ENCODE data around the gene LRP1B. TPM values are rescaled to one million over a fixed set of nuclear protein-coding genes. Genes with fewer than 3 reads are reported as not detected.

LRP1B gene
- total RNA-seq, 2 donors from 2014 or later, result 0.79 to 1.8 TPM

DNA sequence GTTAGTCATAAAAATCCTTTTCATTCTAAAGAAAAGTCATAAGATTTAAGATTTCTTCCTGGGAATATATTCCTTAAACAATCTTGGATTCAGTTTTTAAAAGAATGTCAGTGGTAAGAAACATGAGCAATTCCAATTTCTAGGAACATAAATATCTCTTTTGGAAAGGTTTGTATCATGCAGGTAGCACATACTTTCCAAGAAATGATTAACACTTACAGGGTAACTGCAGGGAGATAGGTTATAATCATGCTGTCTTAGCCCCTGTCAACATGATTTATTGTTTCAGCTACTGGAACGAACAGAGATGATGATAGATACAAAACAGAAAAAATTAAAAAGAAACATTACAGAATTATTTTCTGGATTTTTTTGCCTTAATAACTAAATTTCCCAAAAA, 1537.7 kb downstream of the LRP1B start:
- Mint-ChIP-seq H3K27me3 (ENCODE audit: insufficient read depth) (no peaks in the 10 kb centered on the region), H3K27ac (no peak overlapping the region), H3K4me3 (no peak overlapping the region), H3K9me3 (no peaks in the 10 kb centered on the region), H3K36me3 (ENCODE audit: low read depth) (no peaks in the 10 kb centered on the region), H3K4me1 (no peaks in the 10 kb centered on the region)
- TF ChIP-seq, protein P1, sequence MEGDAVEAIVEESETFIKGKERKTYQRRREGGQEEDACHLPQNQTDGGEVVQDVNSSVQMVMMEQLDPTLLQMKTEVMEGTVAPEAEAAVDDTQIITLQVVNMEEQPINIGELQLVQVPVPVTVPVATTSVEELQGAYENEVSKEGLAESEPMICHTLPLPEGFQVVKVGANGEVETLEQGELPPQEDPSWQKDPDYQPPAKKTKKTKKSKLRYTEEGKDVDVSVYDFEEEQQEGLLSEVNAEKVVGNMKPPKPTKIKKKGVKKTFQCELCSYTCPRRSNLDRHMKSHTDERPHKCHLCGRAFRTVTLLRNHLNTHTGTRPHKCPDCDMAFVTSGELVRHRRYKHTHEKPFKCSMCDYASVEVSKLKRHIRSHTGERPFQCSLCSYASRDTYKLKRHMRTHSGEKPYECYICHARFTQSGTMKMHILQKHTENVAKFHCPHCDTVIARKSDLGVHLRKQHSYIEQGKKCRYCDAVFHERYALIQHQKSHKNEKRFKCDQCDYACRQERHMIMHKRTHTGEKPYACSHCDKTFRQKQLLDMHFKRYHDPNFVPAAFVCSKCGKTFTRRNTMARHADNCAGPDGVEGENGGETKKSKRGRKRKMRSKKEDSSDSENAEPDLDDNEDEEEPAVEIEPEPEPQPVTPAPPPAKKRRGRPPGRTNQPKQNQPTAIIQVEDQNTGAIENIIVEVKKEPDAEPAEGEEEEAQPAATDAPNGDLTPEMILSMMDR (conservative IDR thresholded peaks at IDR 0.05), result no peak
- Histone ChIP-seq H3K9me3 (ENCODE audit: control insufficient read depth, low read length) (no peaks in the 10 kb centered on the region), H3K4me1 (ENCODE audit: control insufficient read depth, insufficient read depth, low read length) (no peaks in the 10 kb centered on the region), H3K27me3 (ENCODE audit: control insufficient read depth, insufficient read depth, low read length, poor library complexity, severe bottlenecking) (no peaks in the 10 kb centered on the region), H3K27ac (ENCODE audit: low read depth, low read length) (no peak overlapping the region), H3K4me3 (ENCODE audit: low read length) (no peak overlapping the region), H3K36me3 (ENCODE audit: control insufficient read depth, insufficient read depth, low read length) (no peaks in the 10 kb centered on the region), H3K9ac (ENCODE audit: extremely low read depth, low read length, poor library complexity, severe bottlenecking) (no peak overlapping the region)
- DNase-seq, result no peak
- WGBS, 2 experiments (ENCODE audit: insufficient coverage in 1 of 2, insufficient read length in 1 of 2), result 13% methylated on average over 1 of the region's 1 CpG; no CpG with 5 or more reads in 1 of the 2 experiments

DNA sequence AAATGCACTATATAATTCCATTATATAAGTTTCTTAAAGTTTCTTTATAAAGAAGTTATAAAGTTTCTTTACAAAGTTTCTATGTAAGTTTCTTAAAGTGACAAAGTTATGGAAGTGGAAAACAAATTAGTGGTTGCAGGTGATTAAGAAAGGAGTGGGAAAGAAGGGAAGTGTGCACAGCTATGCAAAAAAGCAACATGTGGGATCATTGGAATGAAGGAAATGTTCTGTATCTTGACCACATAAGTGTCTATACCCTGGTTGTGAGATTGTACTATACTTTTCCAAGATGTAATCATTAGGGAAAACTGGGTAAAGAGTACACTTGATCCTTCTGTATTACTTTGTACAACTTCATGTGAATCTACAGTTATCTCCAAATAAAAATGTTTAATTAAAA, 1541.1 kb downstream of the LRP1B start:
- DNase-seq, result no peak
- no peaks in the 10 kb centered on the region for H3K4me1 Mint-ChIP-seq
- Histone ChIP-seq H3K36me3 (ENCODE audit: control insufficient read depth, insufficient read depth, low read length) (no peaks in the 10 kb centered on the region), H3K27me3 (ENCODE audit: control insufficient read depth, insufficient read depth, low read length, poor library complexity, severe bottlenecking) (no peaks in the 10 kb centered on the region), H3K4me1 (ENCODE audit: control insufficient read depth, insufficient read depth, low read length) (no peaks in the 10 kb centered on the region), H3K4me3 (ENCODE audit: low read length) (no peak overlapping the region), H3K9ac (ENCODE audit: extremely low read depth, low read length, poor library complexity, severe bottlenecking) (no peak overlapping the region), H3K9me3 (ENCODE audit: control insufficient read depth, low read length) (no peaks in the 10 kb centered on the region), H3K27ac (ENCODE audit: low read depth, low read length) (no peak overlapping the region)
- H3K27ac Mint-ChIP-seq, result no peak overlapping the region
- H3K36me3 Mint-ChIP-seq (ENCODE audit: low read depth), result no peaks in the 10 kb centered on the region
- no peaks in the 10 kb centered on the region for H3K27me3 Mint-ChIP-seq (ENCODE audit: insufficient read depth)
- TF ChIP-seq, protein P1 (conservative IDR thresholded peaks at IDR 0.05), result no peak
- H3K4me3 Mint-ChIP-seq, result no peak overlapping the region
- H3K9me3 Mint-ChIP-seq, result no peaks in the 10 kb centered on the region

DNA sequence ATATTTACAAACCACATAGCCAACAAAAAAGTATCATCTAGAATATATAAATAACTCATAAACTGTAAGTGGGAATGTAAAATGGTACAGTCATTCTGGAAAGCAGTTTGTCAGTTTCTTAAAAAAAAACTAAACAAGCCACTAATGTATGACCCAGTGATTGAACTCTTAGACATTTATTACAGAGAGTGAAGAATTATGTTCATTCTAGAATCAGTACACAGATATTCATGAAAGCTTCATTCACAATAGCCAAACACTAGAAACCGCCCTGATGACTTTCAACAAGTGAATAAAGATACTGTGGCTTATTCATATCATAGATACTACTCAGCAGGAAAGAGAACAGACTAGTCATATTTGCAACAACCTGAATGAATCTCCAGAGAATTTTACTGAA, 1541.5 kb downstream of the LRP1B start:
- no peak for DNase-seq
- Histone ChIP-seq H3K4me3 (ENCODE audit: low read length) (no peak overlapping the region), H3K4me1 (ENCODE audit: control insufficient read depth, insufficient read depth, low read length) (no peaks in the 10 kb centered on the region), H3K36me3 (ENCODE audit: control insufficient read depth, insufficient read depth, low read length) (no peaks in the 10 kb centered on the region), H3K27me3 (ENCODE audit: control insufficient read depth, insufficient read depth, low read length, poor library complexity, severe bottlenecking) (no peaks in the 10 kb centered on the region), H3K9ac (ENCODE audit: extremely low read depth, low read length, poor library complexity, severe bottlenecking) (no peak overlapping the region), H3K27ac (ENCODE audit: low read depth, low read length) (no peak overlapping the region), H3K9me3 (ENCODE audit: control insufficient read depth, low read length) (no peaks in the 10 kb centered on the region)
- Mint-ChIP-seq H3K27ac (no peak overlapping the region), H3K4me1 (no peaks in the 10 kb centered on the region), H3K36me3 (ENCODE audit: low read depth) (no peaks in the 10 kb centered on the region), H3K27me3 (ENCODE audit: insufficient read depth) (no peaks in the 10 kb centered on the region), H3K9me3 (no peaks in the 10 kb centered on the region), H3K4me3 (no peak overlapping the region)
- TF ChIP-seq, protein P1 (conservative IDR thresholded peaks at IDR 0.05), result no peak
- WGBS, 2 experiments (ENCODE audit: insufficient coverage in 1 of 2, insufficient read length in 1 of 2), result 100% methylated on average over 1 of the region's 1 CpG; no CpG with 5 or more reads in 1 of the 2 experiments
